RWPE2 (cell line): ENCODE data around the gene AFAP1.
A peak's percentile ranks its signal among the peaks of the same experiment; 100 is the strongest.

Source experiments
- ATAC-seq: fragments of 200-7000 bp; cut with Tn5 transposase; 3 replicates; pipeline ENCODE4 v1.9.1; 2021; ENCODE audit warnings: low read depth
- DNase-seq: peaks from one replicate; pipeline ENCODE4 v3.0.0-alpha.2; 2020; ENCODE audit warnings: low spot score
- H3K27ac ChIP-seq: fragments of 450-650 bp; 2 replicates; pipeline ENCODE4 v1.5.1; 2017; ENCODE audit warnings: mild to moderate bottlenecking; ENCODE audit not compliant: poor library complexity, severe bottlenecking
- H3K27me3 ChIP-seq: fragments of 250-450 bp; sonication (Bioruptor Pico); 2 replicates; pipeline ENCODE4 v1.5.1; 2021; ENCODE audit warnings: mild to moderate bottlenecking, moderate library complexity; ENCODE audit not compliant: insufficient read depth, poor library complexity, severe bottlenecking
- H3K36me3 ChIP-seq: fragments of 250-450 bp; sonication (Bioruptor Pico); 2 replicates; pipeline ENCODE4 v1.5.1; 2020; ENCODE audit warnings: low read depth, mild to moderate bottlenecking, moderate library complexity
- H3K4me1 ChIP-seq: fragments of 250-450 bp; sonication (Bioruptor Pico); 2 replicates; pipeline ENCODE4 v1.5.1; 2021; ENCODE audit warnings: mild to moderate bottlenecking, moderate library complexity; ENCODE audit not compliant: insufficient read depth, poor library complexity, severe bottlenecking
- H3K4me3 ChIP-seq: fragments of 250-450 bp; sonication (Bioruptor Pico); 2 replicates; pipeline ENCODE4 v1.5.1; 2021; ENCODE audit warnings: mild to moderate bottlenecking, moderate library complexity; ENCODE audit not compliant: severe bottlenecking
- H3K9me3 ChIP-seq: fragments of 250-450 bp; sonication (Bioruptor Pico); 2 replicates; pipeline ENCODE4 v1.5.1; 2021; ENCODE audit warnings: mild to moderate bottlenecking, moderate library complexity; ENCODE audit not compliant: severe bottlenecking
- CTCF ChIP-seq: fragments of 450-650 bp; IDR thresholded peaks from one replicate; pipeline ENCODE4 v1.5.1; 2017; ENCODE audit warnings: mild to moderate bottlenecking, moderate library complexity; ENCODE audit not compliant: poor library complexity, severe bottlenecking

The AFAP1 gene

GRCh38 chr4:7811536-7812191 lies 128.0 kb downstream of the AFAP1 start:
- ATAC-seq (no peak), DNase-seq (no peak)
- H3K4me1 ChIP-seq: peaks cover 31% of the 10 kb centered on the region
- H3K27ac ChIP-seq: no peak overlapping the region
- no peaks in the 10 kb centered on the region for H3K27me3 ChIP-seq
- H3K9me3 ChIP-seq: peaks cover 10% of the 10 kb centered on the region
- no peak overlapping the region for H3K4me3 ChIP-seq
- peaks cover 86% of the 10 kb centered on the region for H3K36me3 ChIP-seq
- TF ChIP-seq CTCF: no peak

DNA sequence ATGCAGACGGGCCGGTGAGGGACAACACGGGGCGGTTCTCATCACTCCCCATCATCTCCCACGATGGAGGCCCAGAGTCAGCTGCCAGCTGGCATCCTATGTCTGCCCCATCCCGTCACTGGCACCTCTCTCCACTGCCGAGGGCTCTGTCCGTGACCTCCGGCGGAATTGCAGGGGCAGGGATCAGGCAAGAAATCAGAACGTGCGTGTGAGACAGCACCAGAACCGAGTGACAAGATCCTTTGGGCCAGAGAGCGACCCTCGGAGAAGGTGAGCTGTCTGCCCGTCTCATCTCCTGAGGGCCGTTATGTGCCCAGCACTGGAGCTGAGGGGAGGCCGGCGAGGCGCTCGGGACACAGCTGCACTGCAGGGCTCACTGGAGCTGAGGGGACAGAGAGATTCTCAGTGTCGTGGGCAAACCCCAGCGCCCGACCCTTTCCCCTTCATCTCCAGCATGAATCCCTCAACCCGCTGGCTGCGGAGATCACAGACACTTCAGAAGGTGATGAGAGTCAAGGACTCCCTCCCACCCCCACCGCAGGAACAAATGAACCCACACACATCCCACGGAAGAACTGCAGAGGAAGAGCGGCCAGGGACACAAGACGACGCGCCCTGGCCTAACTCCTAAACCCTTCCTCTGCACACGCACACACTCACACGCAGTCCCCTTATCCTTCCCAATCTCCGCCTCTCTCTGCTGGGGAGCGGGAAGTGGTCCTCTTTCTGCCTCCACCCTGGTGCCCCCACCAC lies 128.7 kb downstream of the AFAP1 start:
- DNase-seq: no peak
- ATAC-seq: no peak
- Histone ChIP-seq H3K27me3 (no peaks in the 10 kb centered on the region), H3K36me3 (peaks cover 80% of the 10 kb centered on the region), H3K9me3 (peaks cover 10% of the 10 kb centered on the region), H3K4me1 (peaks cover 30% of the 10 kb centered on the region), H3K4me3 (no peak overlapping the region), H3K27ac (no peak overlapping the region)
- no peak for TF ChIP-seq CTCF

DNA sequence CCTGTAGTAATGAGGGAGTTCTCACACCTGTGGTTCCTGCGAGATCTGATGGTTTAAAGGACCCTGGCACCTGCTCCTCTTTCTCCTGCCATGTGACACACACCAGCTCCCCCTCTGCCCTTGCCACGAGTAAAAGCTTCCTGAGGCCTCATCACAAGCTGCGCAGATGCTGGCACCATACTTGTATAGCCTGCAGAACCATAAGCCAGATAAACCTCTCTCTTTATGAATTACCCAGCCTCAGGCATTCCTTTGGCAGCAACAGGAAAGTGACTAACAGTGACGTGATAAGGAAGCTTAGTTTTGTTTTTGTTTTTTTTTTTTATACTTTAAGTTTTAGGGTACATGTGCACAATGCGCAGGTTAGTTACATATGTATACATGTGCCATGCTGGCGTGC lies 130.9 kb downstream of the AFAP1 start:
- H3K4me1 ChIP-seq: peaks cover 31% of the 10 kb centered on the region
- DNase-seq (no peak), ATAC-seq (peak; percentile 30; the same call in 1 of the 3 replicates)
- no peaks in the 10 kb centered on the region for H3K27me3 ChIP-seq
- peaks cover 66% of the 10 kb centered on the region for H3K36me3 ChIP-seq
- H3K27ac ChIP-seq: peak overlapping the region; percentile 45
- no peak overlapping the region for H3K4me3 ChIP-seq
- TF ChIP-seq CTCF: no peak
- peaks cover 10% of the 10 kb centered on the region for H3K9me3 ChIP-seq

- Histone ChIP-seq H3K9me3 (peaks cover 10% of the 10 kb centered on the region), H3K36me3 (peaks cover 64% of the 10 kb centered on the region), H3K4me3 (no peak overlapping the region), H3K4me1 (peaks cover 26% of the 10 kb centered on the region), H3K27ac (peak overlapping the region; percentile 45), H3K27me3 (no peaks in the 10 kb centered on the region)
- DNase-seq (no peak), ATAC-seq (no peak)
- no peak for TF ChIP-seq CTCF
Observed at GRCh38 chr4:7808181-7808580, 131.5 kb downstream of the AFAP1 start.
